Vagina (tissue), 2 donors: Measurements from ENCODE around the gene BRINP3. TPM values are rescaled to one million over a fixed set of nuclear protein-coding genes. Genes with fewer than 3 reads are reported as not detected.

Experiments
- DNase-seq, 2 donors: peaks; one replicate each; pipeline ENCODE4 v3.0.0-alpha.2; 2017; ENCODE audit errors: extremely low spot score in 2 of 2
- H3K27ac ChIP-seq: fragments of 200-600 bp; sonication (generic); one replicate; pipeline ENCODE4 v1.5.1; 2019
- H3K27me3 ChIP-seq: fragments of 200-600 bp; sonication (generic); one replicate; pipeline ENCODE4 v1.5.1; 2019
- H3K36me3 ChIP-seq, 2 donors: fragments of 200-600 bp; sonication (generic); one replicate each; pipeline ENCODE4 v1.5.1; 2017 to 2019
- H3K4me1 ChIP-seq: fragments of 200-600 bp; sonication (generic); one replicate; pipeline ENCODE4 v1.5.1; 2019
- H3K4me3 ChIP-seq, 2 donors: fragments of 200-600 bp; sonication (generic); 1 replicate in 1 of 2; 2 replicates in 1 of 2; pipeline ENCODE4 v1.5.1; 2016 to 2019
- H3K9me3 ChIP-seq: fragments of 200-600 bp; sonication (generic); one replicate; pipeline ENCODE4 v1.5.1; 2019
- POLR2A ChIP-seq, 2 donors: fragments of 450-650 bp; IDR thresholded peaks; one replicate each; pipeline ENCODE4 v1.6.1; 2017; ENCODE audit warnings: antibody characterized with exemption in 2 of 2, mild to moderate bottlenecking in 2 of 2, moderate library complexity in 2 of 2
- POLR2AphosphoS5 ChIP-seq, 2 donors: sonication (generic); formaldehyde crosslinking; IDR thresholded peaks; one replicate each; pipeline ENCODE4 v1.9.0; 2017; ENCODE audit warnings: antibody characterized with exemption in 2 of 2, mild to moderate bottlenecking in 2 of 2, low read depth in 1 of 2; ENCODE audit not compliant: insufficient read depth in 1 of 2
- intact Hi-C: fragments of 100-400 bp; cut with DNase I; formaldehyde crosslinking; loops from one replicate; pipeline ENCODE4 v1.15.1; 2023
- total RNA-seq: library from RNA; depleted of rRNA; stranded (reverse); fragments of >200 nt; gene quantifications from one replicate; pipeline ENCODE4 v1.2.3, GENCODE V29; 2016
- TF ChIP-seq, protein P1 (sequence below), 3 experiments: fragments of 450-650 bp in 2 of 3; fragments of 200-600 bp in 1 of 3; sonication (generic) in 1 of 3; IDR thresholded peaks; one replicate each; pipeline ENCODE4 v1.5.1; 2017 to 2019; ENCODE audit warnings: antibody characterized with exemption in 3 of 3, mild to moderate bottlenecking in 2 of 3, moderate library complexity in 2 of 3

Gene BRINP3
- total RNA-seq, 1 donor from 2014 or later = not detected

DNA sequence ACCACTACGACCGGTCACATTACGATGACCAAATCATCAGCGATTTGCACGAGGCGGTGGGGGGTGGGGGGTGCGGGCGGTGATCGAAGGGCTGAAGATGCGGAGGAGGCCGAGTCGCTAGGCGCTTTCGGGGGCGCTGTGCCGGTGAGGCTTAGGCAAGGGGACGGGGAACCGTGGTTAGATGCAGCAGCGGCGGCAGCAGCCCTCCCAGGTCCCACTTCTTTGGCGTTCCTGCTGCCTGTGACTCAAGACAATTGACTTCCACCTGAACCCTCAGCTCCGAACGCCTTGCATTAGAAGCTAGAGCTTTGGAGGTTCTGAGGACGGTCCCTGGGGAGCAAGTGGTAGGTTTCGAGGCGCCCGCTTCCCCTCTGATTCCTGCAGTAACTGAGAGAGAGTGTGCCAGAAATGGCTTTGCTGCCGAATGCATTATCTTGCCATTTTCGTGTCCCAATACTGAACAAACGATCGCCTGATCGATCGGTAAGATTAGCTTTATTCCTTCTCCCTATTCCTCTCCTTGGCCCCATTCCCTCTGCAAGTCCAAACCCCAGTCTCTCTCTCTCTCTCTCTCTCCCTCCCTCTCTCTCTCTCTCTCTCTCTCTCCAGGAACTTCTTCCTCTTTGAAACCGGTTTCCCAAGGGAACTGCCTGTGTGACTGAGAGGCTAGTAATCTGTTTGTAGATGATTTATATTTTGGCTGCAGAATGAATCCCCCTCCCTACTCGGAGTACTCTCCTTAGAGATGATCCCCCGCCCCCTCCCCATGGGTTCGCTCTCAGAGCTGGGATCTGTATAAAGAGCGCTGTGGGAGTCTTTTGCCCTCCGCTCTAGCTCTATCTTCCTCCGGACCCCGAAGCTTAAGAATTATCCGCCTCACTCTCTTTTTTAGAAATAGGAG lies 735 bp upstream of the BRINP3 start:
- peak overlapping the region; percentile 3 to 37 for H3K4me3 ChIP-seq

DNA sequence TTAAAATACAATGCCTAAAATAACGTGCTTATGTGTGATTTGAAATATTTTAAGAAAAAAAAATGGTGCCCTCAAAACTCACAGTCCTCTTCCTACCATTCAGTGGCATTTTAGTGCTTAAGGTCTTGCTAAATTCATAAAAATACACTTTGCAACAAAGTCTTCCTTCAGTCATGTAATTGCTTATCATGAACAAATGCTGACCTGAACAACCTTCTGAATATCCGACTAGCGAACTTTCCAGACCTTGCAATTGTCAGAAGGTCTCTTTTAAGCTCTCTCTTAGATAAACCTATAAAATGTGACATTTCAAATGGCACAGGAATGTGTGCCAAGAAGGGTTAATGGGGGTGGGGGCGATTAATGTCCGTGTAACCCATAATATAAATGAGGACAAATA lies 858 bp downstream of the BRINP3 start:
- Histone ChIP-seq H3K36me3 (no peaks in the 10 kb centered on the region), H3K9me3 (no peaks in the 10 kb centered on the region), H3K4me1 (peaks cover 13% of the 10 kb centered on the region), H3K27ac (no peak overlapping the region), H3K4me3 (no peak overlapping the region), H3K27me3 (no peaks in the 10 kb centered on the region)
- DNase-seq = no peak
- intact Hi-C loops = no loop called here
- TF ChIP-seq POLR2AphosphoS5 (IDR thresholded peaks at IDR 0.05; ENCODE audit: insufficient read depth in 1 of 2, low read depth in 1 of 2) (no peak), POLR2A (IDR thresholded peaks at IDR 0.05) (no peak)
- TF ChIP-seq, protein P1, sequence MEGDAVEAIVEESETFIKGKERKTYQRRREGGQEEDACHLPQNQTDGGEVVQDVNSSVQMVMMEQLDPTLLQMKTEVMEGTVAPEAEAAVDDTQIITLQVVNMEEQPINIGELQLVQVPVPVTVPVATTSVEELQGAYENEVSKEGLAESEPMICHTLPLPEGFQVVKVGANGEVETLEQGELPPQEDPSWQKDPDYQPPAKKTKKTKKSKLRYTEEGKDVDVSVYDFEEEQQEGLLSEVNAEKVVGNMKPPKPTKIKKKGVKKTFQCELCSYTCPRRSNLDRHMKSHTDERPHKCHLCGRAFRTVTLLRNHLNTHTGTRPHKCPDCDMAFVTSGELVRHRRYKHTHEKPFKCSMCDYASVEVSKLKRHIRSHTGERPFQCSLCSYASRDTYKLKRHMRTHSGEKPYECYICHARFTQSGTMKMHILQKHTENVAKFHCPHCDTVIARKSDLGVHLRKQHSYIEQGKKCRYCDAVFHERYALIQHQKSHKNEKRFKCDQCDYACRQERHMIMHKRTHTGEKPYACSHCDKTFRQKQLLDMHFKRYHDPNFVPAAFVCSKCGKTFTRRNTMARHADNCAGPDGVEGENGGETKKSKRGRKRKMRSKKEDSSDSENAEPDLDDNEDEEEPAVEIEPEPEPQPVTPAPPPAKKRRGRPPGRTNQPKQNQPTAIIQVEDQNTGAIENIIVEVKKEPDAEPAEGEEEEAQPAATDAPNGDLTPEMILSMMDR (IDR thresholded peaks at IDR 0.05) = no peak

More for the DNA sequence above, 735 bp upstream of the BRINP3 start:
- peaks cover 13% of the 10 kb centered on the region for H3K4me1 ChIP-seq
- DNase-seq = no peak
- no peaks in the 10 kb centered on the region for H3K27me3 ChIP-seq
- no peaks in the 10 kb centered on the region for H3K9me3 ChIP-seq
- no peaks in the 10 kb centered on the region for H3K36me3 ChIP-seq
- H3K27ac ChIP-seq = no peak overlapping the region
- intact Hi-C loops = no loop called here
- TF ChIP-seq, protein P1 (IDR thresholded peaks at IDR 0.05) = no peak
- TF ChIP-seq POLR2A (IDR thresholded peaks at IDR 0.05) (no peak), POLR2AphosphoS5 (IDR thresholded peaks at IDR 0.05; ENCODE audit: insufficient read depth in 1 of 2, low read depth in 1 of 2) (no peak)

DNA sequence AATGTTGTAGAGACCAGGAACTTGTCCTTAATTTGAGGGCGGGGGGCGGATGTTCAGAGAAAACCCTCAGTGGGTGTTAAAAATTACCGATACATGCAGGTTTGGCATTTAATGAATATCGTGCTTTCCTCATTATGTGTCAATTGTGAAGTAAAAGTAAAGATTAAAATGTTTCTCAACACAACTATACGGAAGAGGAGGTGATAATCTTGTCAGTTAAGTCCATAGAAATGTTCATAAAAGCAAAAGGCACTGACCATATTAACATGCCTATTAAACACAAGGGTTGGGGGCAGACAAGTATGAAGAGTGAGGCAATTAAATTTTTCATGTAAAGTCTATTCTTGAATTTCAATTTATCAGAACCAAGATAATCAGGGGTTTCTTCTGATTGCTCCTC lies 1.3 kb downstream of the BRINP3 start:
- no peak for DNase-seq
- Histone ChIP-seq H3K4me3 (no peak overlapping the region), H3K27ac (no peak overlapping the region), H3K36me3 (no peaks in the 10 kb centered on the region), H3K9me3 (no peaks in the 10 kb centered on the region), H3K4me1 (peaks cover 13% of the 10 kb centered on the region), H3K27me3 (no peaks in the 10 kb centered on the region)
- intact Hi-C loops = no loop called here
- TF ChIP-seq, protein P1 (IDR thresholded peaks at IDR 0.05) = no peak
- TF ChIP-seq POLR2A (IDR thresholded peaks at IDR 0.05) = no peak

DNA sequence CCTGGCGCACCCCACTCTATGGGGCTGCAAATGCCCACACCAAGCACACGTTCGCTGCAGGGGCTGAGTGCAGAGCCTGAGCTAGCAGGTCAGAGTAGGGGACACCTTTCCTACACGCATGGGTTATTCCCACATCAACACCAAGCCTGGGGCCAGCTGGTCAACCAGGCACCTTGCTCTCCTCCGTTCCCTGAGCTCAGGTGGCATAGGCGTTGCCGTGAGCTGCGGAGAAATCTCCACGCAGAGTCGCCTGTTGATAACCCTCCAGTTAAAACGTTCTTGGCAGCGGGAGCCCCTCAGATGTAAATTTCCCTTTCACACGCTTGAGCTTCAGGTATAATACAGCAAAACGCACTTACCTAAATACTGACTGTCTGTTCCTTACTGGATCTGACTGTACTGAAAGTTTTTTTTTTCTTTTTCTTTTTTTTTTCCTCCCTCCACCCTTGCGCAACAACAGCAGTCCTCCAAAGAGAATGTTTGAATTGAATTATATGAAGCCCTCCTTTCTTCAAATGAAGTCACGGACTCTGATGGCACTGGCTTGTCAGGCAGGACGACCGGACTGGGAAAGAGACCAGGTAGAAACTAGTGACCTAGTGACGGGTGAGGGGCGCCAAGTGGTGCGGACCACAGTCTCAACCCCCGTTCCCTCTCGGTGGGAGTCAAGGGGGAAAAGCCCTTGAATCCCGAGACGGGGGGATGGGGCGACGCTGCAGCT lies 2.1 kb downstream of the BRINP3 start:
- intact Hi-C loops = no loop called here
- Histone ChIP-seq H3K36me3 (no peaks in the 10 kb centered on the region), H3K9me3 (no peaks in the 10 kb centered on the region), H3K27ac (no peak overlapping the region), H3K27me3 (no peaks in the 10 kb centered on the region), H3K4me1 (peaks cover 13% of the 10 kb centered on the region), H3K4me3 (no peak overlapping the region)
- TF ChIP-seq POLR2AphosphoS5 (IDR thresholded peaks at IDR 0.05; ENCODE audit: insufficient read depth in 1 of 2, low read depth in 1 of 2) (no peak), POLR2A (IDR thresholded peaks at IDR 0.05) (no peak)
- TF ChIP-seq, protein P1 (IDR thresholded peaks at IDR 0.05) = no peak
- no peak for DNase-seq
